ENCODE results near the gene DAPP1. TPM values are rescaled to one million over a fixed set of nuclear protein-coding genes. Genes with fewer than 3 reads are reported as not detected.

DAPP1 gene
- total and polyA plus RNA-seq, 2 of the 4 experiments (the other 2 are of a cell fraction): not detected

GRCh38 chr4:99918656-99919055, 102.0 kb downstream of the DAPP1 start:
- ATAC-seq (ENCODE audit: low read depth) (no peak), DNase-seq (no peak)
- H2BK120ac ChIP-seq (ENCODE audit: low read depth, low read length): no peak overlapping the region
- no peak overlapping the region for H2AK5ac ChIP-seq (ENCODE audit: low read depth, low read length)
- no peak overlapping the region for H3K4me3 ChIP-seq (ENCODE audit: insufficient read depth, low read depth, low read length)
- 0 out of 2 replicates have a peak, but pooled peaks cover 4% of the 10 kb centered on the region for H3K9me1 ChIP-seq (ENCODE audit: insufficient read depth, low read length)
- no CpG with 5 or more reads among the region's 2 CpGs for WGBS, 2 experiments (ENCODE audit: extremely low coverage in 2 of 2, insufficient read length in 1 of 2)
- H2BK15ac ChIP-seq (ENCODE audit: low read depth, low read length): no peak overlapping the region
- no peak overlapping the region for H3K9ac ChIP-seq (ENCODE audit: low read depth, low read length)
- no peak overlapping the region for H4K5ac ChIP-seq (ENCODE audit: low read depth, low read length)
- H3K4ac ChIP-seq (ENCODE audit: low read depth, low read length): no peak overlapping the region
- no peak for TF ChIP-seq SMC3 (IDR thresholded peaks at IDR 0.05; ENCODE audit: low read depth, low read length)
- TF ChIP-seq MXI1 (IDR thresholded peaks at IDR 0.05; ENCODE audit: borderline replicate concordance, low read depth, low read length): no peak
- TF ChIP-seq MAFK (IDR thresholded peaks at IDR 0.05; ENCODE audit: low read depth, low read length): no peak
- no peak for TF ChIP-seq CHD1 (IDR thresholded peaks at IDR 0.05; ENCODE audit: low read depth, low read length)
- no peak for TF ChIP-seq FOS (IDR thresholded peaks at IDR 0.05; ENCODE audit: low read depth, low read length)
- no peak overlapping the region for H2BK5ac ChIP-seq (ENCODE audit: low read depth, low read length, poor library complexity, severe bottlenecking)
- no peaks in the 10 kb centered on the region for H3K9me3 ChIP-seq (ENCODE audit: control insufficient read depth, insufficient read depth, low read length)
- no peak overlapping the region for H4K91ac ChIP-seq (ENCODE audit: insufficient read depth, low read depth, low read length)
- H3K14ac ChIP-seq (replicated peaks; ENCODE audit: low read depth, low read length): no peak overlapping the region
- no peak overlapping the region for H3K56ac ChIP-seq (ENCODE audit: extremely low read depth, insufficient read depth, low read length)
- no TSS peak for BruUV-seq (replicated peaks)
- H3K36me3 ChIP-seq (ENCODE audit: control insufficient read depth, insufficient read depth, low read length): peaks cover 13% of the 10 kb centered on the region
- H2BK20ac ChIP-seq (ENCODE audit: low read depth, low read length): no peak overlapping the region
- H4K20me1 ChIP-seq (ENCODE audit: insufficient read depth, low read length): no peaks in the 10 kb centered on the region
- H2AFZ ChIP-seq (replicated peaks; ENCODE audit: low read length, poor library complexity): no peak overlapping the region
- peaks cover 8 to 13% of the 10 kb centered on the region in 2 experiments for H3K79me1 ChIP-seq (ENCODE audit: low read depth in 1 of 2, low read length in 2 of 2)
- H3K23ac ChIP-seq (ENCODE audit: low read depth, low read length): no peak overlapping the region
- H3K18ac ChIP-seq (ENCODE audit: low read depth, low read length): no peak overlapping the region
- dilution Hi-C loops (cut with HindIII; ENCODE audit: low sequenced_read_pairs, unreplicated experiment) (no loop called here), in situ Hi-C loops (cut with MboI; ENCODE audit: low sequenced_read_pairs) (no loop called here), intact Hi-C loops (cut with micrococcal nuclease) (no loop called here)
- no peak overlapping the region for H3K27ac ChIP-seq (ENCODE audit: insufficient read depth, low read length)
- H3K27me3 ChIP-seq (ENCODE audit: control insufficient read depth, insufficient read depth, low read length): no peaks in the 10 kb centered on the region
- H3K4me1 ChIP-seq (ENCODE audit: control insufficient read depth, insufficient read depth, low read length): no peaks in the 10 kb centered on the region
- no peak overlapping the region for H3K4me2 ChIP-seq (ENCODE audit: low read depth, low read length)
- H2AK9ac ChIP-seq (replicated peaks; ENCODE audit: low read depth, low read length, poor library complexity): no peak overlapping the region
- H4K8ac ChIP-seq (ENCODE audit: low read depth in 2 of 2, low read length in 2 of 2): no peak overlapping the region
- ChIA-PET POLR2A (ENCODE audit: unreplicated experiment) (no interaction called here), CTCF (no interaction called here)

Other genes starting within 250 kb of the DAPP1 start
- under 0.01 TPM in 2 replicates for gene MTTP, start 242.0 kb upstream of the DAPP1 start, total RNA-seq (2012; rRNA removed)
- 0.03 TPM in 1 of 2 replicates, not detected in the other for gene MTTP, start 242.0 kb upstream of the DAPP1 start, polyA plus RNA-seq (2012; rRNA removed)
- not detected in 2 replicates for gene C4orf54, start 159.0 kb upstream of the DAPP1 start, total RNA-seq (2012; rRNA removed)
- not detected in 2 replicates for gene C4orf54, start 159.0 kb upstream of the DAPP1 start, polyA plus RNA-seq (2012; rRNA removed)
- 35.7 and 56.1 TPM in 2 replicates for gene LAMTOR3, start 77.6 kb downstream of the DAPP1 start, total RNA-seq (2012; rRNA removed)
- gene LAMTOR3, start 77.6 kb downstream of the DAPP1 start, polyA plus RNA-seq (2012; rRNA removed): 22.0 and 28.6 TPM in 2 replicates
- gene DNAJB14, start 129.8 kb downstream of the DAPP1 start, total RNA-seq (2012; rRNA removed): 15.6 and 40.3 TPM in 2 replicates
- 12.9 and 14.8 TPM in 2 replicates for gene DNAJB14, start 129.8 kb downstream of the DAPP1 start, polyA plus RNA-seq (2012; rRNA removed)
- 938 and 1,129 TPM in 2 replicates for gene H2AZ1, start 133.4 kb downstream of the DAPP1 start, total RNA-seq (2012; rRNA removed)
- gene H2AZ1, start 133.4 kb downstream of the DAPP1 start, polyA plus RNA-seq (2012; rRNA removed): 419 and 456 TPM in 2 replicates